Effector memory CD4-positive, alpha-beta T cell (primary cell): ENCODE results near the gene BMERB1.
"Not testable (repeated sequence)": the region's sequence is repeated elsewhere in the genome, so short reads cannot be mapped to it uniquely, and the experiment has no call there.

Experiments used
- DNase-seq, 3 donors: peaks; one replicate each; pipeline ENCODE4 v3.0.0-alpha.2; 2020
- H3K27ac ChIP-seq: 2 replicates; pipeline ENCODE4 v1.7.0; 2013; ENCODE audit warnings: mild to moderate bottlenecking, low read length, moderate library complexity; ENCODE audit not compliant: insufficient read depth, poor library complexity, severe bottlenecking
- H3K27me3 ChIP-seq: replicated peaks from 2 replicates; pipeline ENCODE4 v1.7.0; 2013; ENCODE audit warnings: mild to moderate bottlenecking, low read length; ENCODE audit not compliant: insufficient read depth, control insufficient read depth, poor library complexity, severe bottlenecking
- H3K36me3 ChIP-seq: 2 replicates; pipeline ENCODE4 v1.7.0; 2013; ENCODE audit warnings: mild to moderate bottlenecking, low read length, moderate library complexity; ENCODE audit not compliant: control insufficient read depth, insufficient read depth
- H3K4me1 ChIP-seq: 2 replicates; pipeline ENCODE4 v1.7.0; 2013; ENCODE audit warnings: low read length, mild to moderate bottlenecking; ENCODE audit not compliant: control insufficient read depth, insufficient read depth, poor library complexity, severe bottlenecking
- H3K4me3 ChIP-seq: 2 replicates; pipeline ENCODE4 v1.7.0; 2013; ENCODE audit warnings: low read length, low read depth, mild to moderate bottlenecking; ENCODE audit not compliant: insufficient read depth, poor library complexity, severe bottlenecking
- H3K9me3 ChIP-seq: 2 replicates; pipeline ENCODE4 v1.7.0; 2013; ENCODE audit warnings: mild to moderate bottlenecking, low read length, moderate library complexity; ENCODE audit not compliant: control insufficient read depth

The BMERB1 gene

DNA sequence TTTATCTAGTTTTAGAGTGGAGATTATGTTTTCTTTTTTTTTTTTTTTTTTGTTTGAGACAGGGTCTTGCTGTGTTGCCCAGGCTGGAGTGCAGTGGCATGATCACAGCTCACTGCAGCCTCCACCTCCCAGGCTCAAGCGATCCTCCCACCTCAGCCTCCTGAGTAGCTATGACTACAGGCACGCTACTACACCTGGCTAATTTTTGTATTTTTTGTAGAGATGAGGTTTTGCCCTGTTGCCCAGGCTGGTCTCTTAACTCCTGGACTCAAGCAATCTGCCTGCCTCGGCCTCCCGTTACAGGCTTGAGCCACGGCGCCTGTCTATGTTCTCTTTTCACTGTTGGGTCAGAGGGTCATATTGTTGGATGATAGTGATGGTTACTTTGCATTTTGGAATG is 34.1 kb upstream of the BMERB1 start:
- not testable (repeated sequence) for DNase-seq, H3K27me3 ChIP-seq, H3K27ac ChIP-seq, H3K9me3 ChIP-seq, H3K4me1 ChIP-seq, H3K36me3 ChIP-seq, H3K4me3 ChIP-seq

DNA sequence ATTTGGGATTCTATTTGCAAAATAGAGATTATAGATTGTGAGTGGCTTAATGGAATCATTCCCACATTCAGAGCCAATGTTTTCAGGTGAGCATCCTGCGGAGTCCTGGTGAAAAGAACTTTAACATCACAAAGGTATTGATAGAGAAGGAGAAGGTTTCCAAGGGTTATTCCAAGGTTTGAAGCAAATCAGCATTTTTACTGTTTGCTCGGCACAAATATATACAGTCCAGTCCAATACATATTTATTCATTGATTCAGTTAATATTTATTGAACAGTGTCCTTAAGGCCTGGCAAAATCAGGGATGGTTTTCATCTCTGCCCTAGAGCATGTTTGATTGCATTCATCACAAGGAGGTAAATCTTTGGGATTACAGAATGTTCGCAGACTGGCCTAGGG is 32.4 kb upstream of the BMERB1 start:
- Histone ChIP-seq H3K4me1 (no peaks in the 10 kb centered on the region), H3K9me3 (no peaks in the 10 kb centered on the region), H3K36me3 (no peaks in the 10 kb centered on the region), H3K4me3 (no peak overlapping the region), H3K27me3 (no peaks in the 10 kb centered on the region), H3K27ac (no peak overlapping the region)
- no peak for DNase-seq

DNA sequence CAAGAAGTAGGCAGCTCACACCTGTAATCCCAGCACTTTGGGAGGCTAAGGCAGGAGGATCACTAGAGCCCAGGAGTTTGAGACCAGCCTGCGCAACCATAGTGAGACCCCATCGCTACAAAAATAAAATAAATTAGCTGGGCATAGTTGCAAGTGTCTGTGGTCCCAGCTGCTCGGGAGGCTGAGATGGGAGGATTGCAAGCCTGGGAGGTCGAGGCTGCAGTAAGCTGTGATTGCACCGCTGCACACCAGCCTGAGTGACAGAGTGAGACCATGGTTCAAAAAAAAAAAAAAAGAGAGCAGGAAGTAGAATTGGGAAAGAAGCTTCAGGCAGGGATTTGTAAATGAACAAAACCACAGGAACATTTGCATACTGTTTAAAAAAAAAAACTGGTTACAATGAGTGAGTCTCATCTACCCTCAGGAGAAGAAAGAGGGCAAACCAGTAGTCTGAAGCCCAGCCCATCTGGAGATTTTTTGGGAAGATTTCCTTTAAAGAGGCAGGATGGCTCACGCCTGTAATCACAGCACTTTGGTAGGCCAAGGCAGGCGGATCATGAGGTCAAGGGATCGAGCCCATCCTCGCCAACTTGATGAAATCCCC is 30.9 kb upstream of the BMERB1 start:
- Histone ChIP-seq H3K4me1 (no peaks in the 10 kb centered on the region), H3K4me3 (no peak overlapping the region), H3K27me3 (no peaks in the 10 kb centered on the region), H3K9me3 (no peaks in the 10 kb centered on the region), H3K36me3 (no peaks in the 10 kb centered on the region), H3K27ac (no peak overlapping the region)
- no peak for DNase-seq

DNA sequence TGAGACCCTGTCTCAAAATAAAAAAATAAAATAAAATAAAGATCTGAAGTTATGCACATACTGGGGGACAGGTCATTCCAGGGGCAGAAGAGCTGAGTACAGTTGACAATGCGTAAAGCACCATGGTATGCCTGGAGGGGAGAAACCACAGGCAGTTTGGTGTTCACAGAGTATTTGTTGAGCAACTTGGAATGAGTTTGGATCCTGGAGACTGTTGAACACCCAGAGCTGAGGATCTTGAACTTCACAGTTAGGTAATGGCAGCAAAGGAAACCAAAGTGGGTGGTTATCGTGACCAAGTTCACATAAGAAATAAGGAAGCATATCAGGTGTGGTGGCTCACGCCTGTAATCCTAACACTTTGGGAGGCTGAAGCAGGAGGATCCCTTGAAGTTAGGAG is 30.3 kb upstream of the BMERB1 start:
- DNase-seq, H3K4me1 ChIP-seq, H3K36me3 ChIP-seq, H3K27me3 ChIP-seq, H3K9me3 ChIP-seq, H3K27ac ChIP-seq, H3K4me3 ChIP-seq: not testable (repeated sequence)

DNA sequence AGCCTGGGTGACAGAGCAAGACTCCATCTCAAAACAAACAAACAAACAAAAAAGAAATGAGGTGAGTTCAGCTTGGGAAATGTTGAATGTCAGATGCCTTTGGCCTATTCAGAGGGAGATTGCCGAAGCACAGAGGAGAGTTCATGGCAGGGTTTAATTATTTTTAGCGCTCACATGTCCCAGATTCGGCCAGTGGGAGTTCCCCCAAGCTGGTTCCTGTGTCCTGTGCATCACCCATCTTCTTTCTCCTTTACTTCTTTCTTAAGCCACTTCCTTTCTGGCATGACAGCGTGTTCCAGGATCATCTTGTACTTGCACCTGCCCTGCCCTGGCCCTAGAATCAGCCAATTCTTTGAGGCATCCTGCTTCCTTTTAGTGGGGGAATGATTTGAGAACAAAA is 29.6 kb upstream of the BMERB1 start:
- DNase-seq: no peak
- H3K4me1 ChIP-seq: no peaks in the 10 kb centered on the region
- no peaks in the 10 kb centered on the region for H3K9me3 ChIP-seq
- H3K36me3 ChIP-seq: no peaks in the 10 kb centered on the region
- no peaks in the 10 kb centered on the region for H3K27me3 ChIP-seq
- H3K27ac ChIP-seq: no peak overlapping the region
- H3K4me3 ChIP-seq: no peak overlapping the region

DNA sequence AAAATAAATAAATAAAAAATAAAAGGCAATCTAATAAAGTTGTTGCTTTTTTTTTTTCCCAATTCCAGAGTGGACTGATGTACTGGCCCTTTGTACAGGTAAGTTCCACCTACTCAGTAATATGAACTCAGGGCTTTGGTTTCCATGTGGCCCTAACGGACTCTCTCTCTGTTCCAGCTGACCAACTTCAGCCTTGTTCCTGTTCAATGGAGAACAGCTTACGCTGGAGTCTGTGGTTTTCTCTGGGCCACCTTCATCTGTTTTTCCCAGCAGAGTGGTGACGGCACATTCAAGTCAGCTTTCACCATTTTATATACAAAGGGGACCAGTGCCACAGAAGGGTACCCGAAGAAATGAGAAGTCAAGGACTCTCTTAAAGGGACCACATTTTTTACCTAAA is 26.6 kb upstream of the BMERB1 start:
- not testable (repeated sequence) for H3K4me3 ChIP-seq, H3K27me3 ChIP-seq, DNase-seq, H3K4me1 ChIP-seq, H3K27ac ChIP-seq, H3K9me3 ChIP-seq, H3K36me3 ChIP-seq

DNA sequence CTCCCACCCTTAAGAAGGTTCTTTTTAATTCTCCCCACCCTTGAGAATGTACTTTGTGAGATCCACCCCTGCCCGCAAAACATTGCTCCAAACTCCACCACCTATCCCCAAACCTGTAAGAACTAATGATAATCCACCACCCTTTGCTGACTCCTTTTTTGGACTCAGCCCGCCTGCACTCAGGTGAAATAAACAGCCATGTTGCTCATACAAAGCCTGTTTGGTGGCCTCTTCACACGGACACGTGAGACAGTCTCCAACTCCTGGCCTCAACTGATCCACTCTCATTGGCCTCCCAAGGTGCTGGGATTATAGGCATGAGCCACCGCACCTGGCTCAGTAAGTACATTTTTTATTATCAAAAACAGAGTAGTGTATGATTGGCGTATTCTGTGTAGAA is 24.9 kb upstream of the BMERB1 start:
- not testable (repeated sequence) for H3K27ac ChIP-seq, H3K27me3 ChIP-seq, H3K9me3 ChIP-seq, H3K4me1 ChIP-seq, H3K36me3 ChIP-seq, DNase-seq, H3K4me3 ChIP-seq

DNA sequence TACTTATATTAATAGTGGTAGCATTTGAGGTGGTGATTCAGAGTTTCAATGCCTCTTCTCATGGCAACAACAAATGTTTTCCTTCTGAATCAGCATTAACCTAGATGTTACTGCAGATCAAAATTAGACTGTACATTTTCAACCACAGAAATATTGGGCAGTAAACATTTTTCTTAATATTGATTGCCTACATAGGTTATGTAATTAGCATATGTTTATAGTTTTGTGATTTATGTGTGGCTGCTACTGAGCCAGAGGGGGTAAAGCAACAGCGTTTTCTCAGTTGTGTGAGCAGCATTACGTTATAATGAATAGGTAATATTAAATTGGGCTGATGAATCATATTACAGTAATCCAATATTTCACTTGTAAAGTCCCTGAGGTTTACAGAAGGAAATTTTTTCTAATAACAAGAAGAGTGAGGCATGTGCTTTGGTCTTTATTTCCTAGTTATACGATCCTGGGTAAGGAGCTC is 18.8 kb upstream of the BMERB1 start:
- H3K4me3 ChIP-seq: no peak overlapping the region
- H3K9me3 ChIP-seq: no peaks in the 10 kb centered on the region
- no peaks in the 10 kb centered on the region for H3K4me1 ChIP-seq
- no peak for DNase-seq
- H3K27me3 ChIP-seq: peaks cover 2% of the 10 kb centered on the region
- H3K27ac ChIP-seq: no peak overlapping the region
- H3K36me3 ChIP-seq: no peaks in the 10 kb centered on the region

DNA sequence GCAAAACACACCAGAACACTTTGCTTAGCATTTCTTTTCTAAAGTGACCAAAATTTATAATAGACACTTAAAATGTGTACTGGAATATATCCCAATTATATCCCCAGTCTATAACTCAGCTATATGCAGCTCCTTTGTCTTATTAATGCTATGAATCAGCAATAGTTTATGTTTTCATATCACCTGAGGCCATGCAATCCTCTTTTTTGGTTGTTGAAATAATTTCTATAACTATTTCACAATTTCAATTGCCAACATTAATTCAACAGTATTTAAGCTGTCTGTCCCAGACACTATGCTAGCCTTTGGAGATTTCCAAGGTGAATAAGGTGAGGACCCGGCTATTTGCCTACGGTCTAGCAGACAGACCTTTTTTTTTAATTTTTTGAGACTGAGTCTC is 17.2 kb upstream of the BMERB1 start:
- Histone ChIP-seq H3K9me3 (no peaks in the 10 kb centered on the region), H3K27me3 (no peaks in the 10 kb centered on the region), H3K4me3 (no peak overlapping the region), H3K27ac (no peak overlapping the region), H3K4me1 (no peaks in the 10 kb centered on the region), H3K36me3 (no peaks in the 10 kb centered on the region)
- no peak for DNase-seq

DNA sequence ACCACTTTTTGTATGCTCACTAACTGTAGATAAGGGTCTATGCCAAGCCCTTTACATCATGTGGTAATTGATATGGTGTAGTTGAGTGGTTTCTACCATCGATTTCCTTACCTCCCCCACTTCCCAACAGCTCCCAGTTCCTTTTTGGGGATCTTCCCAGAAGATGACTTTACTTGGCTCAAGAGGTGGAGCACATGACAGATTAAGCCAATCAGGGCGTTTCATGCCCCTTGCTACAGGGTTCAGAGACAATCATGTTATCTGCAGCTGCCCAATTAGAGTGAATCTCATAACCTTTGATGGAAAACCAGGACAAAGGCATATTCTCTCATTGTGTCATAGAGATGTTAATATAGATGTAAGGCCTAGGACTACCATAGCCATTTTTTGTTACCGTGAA is 16.2 kb upstream of the BMERB1 start:
- Histone ChIP-seq H3K9me3 (no peaks in the 10 kb centered on the region), H3K27ac (no peak overlapping the region), H3K4me3 (no peak overlapping the region), H3K4me1 (no peaks in the 10 kb centered on the region), H3K27me3 (no peaks in the 10 kb centered on the region), H3K36me3 (no peaks in the 10 kb centered on the region)
- no peak for DNase-seq

DNA sequence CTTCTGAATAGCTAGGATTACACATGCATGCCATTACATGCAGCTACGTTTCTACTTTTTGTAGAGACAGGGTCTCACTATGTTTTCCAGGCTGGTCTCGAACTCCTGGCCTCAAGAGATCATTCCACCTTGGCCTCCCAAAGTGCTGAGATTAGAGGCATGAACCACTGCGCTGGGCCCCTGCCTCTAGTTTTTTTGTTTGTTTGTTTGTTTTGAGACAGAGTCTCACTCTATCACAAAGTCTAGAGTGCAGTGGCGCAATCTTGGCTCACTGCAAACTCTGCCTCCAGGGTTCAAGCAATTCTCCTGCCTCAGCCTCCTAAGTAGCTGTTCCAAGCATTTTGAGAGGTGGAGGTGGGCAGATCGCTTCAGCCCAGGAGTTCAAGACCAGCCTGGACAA is 12.7 kb upstream of the BMERB1 start:
- H3K4me3 ChIP-seq, H3K27ac ChIP-seq, H3K36me3 ChIP-seq, DNase-seq, H3K9me3 ChIP-seq, H3K27me3 ChIP-seq, H3K4me1 ChIP-seq: not testable (repeated sequence)
